ENCODE data around the gene ADAMTS1.

Gene ADAMTS1

DNA sequence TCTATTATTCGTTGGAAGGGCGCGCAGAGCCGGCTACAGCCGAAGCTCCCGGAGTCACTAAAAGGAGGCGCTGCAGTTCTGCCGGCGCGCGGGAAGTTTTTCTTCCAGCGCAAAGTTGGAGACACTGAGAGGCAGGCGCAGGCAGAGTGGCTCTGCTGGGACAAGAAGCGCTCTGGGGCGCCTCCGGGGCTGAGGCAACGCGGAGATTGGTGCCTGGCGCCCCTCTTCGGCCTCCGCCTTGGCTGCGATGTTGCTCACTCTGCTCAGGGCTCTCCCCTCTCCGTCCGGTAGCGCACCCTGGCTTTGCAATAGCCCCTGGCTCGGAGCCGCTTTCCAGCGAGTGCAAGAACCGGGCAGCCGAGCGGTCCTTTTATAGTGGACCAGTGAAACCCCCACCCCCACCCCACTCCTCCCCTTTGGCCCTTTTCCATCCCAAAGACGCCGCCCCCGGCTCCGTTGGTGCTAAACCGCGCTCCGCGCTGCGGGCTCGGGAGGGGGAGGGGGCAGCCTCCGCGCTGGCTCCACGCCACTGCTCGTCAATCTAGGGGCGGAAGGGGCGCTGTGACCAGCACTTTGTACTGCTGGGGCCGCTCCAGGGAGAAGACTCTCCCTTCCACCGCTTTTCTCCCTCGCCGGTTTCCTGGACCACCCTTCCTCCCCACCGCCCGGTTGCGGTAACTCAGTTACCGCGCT, at the start of gene ADAMTS1:
Gene ADAMTS1, minus strand, starts transcription at position 344 of the 693 bp plus-strand sequence. CDS start 455 bp downstream, outside the sequence.
- Histone ChIP-seq H3K9ac (ENCODE audit: low read length) (peak within 1 kb of the TSS; percentile 74), H3K4me1 (ENCODE audit: insufficient read depth, low read length) (peaks cover 13% of the 10 kb centered on the region), H3K9me3 (ENCODE audit: low read length) (no peaks in the 10 kb centered on the region), H3K27me3 (ENCODE audit: control insufficient read depth in 1 of 2, insufficient read depth in 2 of 2, low read length in 2 of 2) (no peaks in the 10 kb centered on the region), H3K4me3 (ENCODE audit: low read depth in 1 of 2, low read length in 2 of 2) (peak within 1 kb of the TSS; percentile 85 to 89), H3K27ac (ENCODE audit: low read depth, low read length) (peak within 1 kb of the TSS; percentile 88), H3K36me3 (ENCODE audit: insufficient read depth, low read length) (peaks cover 20% of the 10 kb centered on the region)

GRCh38 chr21:26892151-26892550, 46.9 kb upstream of the ADAMTS1 start:
- H3K4me1 ChIP-seq (ENCODE audit: insufficient read depth, low read length), result no peaks in the 10 kb centered on the region
- H3K27ac ChIP-seq (ENCODE audit: low read depth, low read length), result no peak overlapping the region
- H3K4me3 ChIP-seq (ENCODE audit: low read depth in 1 of 2, low read length in 2 of 2), result no peak overlapping the region
- H3K9ac ChIP-seq (ENCODE audit: low read length), result no peak overlapping the region
- H3K36me3 ChIP-seq (ENCODE audit: insufficient read depth, low read length), result no peaks in the 10 kb centered on the region
- no peaks in the 10 kb centered on the region for H3K27me3 ChIP-seq (ENCODE audit: control insufficient read depth in 1 of 2, insufficient read depth in 2 of 2, low read length in 2 of 2)
- no peaks in the 10 kb centered on the region for H3K9me3 ChIP-seq (ENCODE audit: low read length)

- Histone ChIP-seq H3K9ac (ENCODE audit: low read length) (no peak overlapping the region), H3K36me3 (ENCODE audit: insufficient read depth, low read length) (no peaks in the 10 kb centered on the region), H3K27me3 (ENCODE audit: control insufficient read depth in 1 of 2, insufficient read depth in 2 of 2, low read length in 2 of 2) (no peaks in the 10 kb centered on the region), H3K4me3 (ENCODE audit: low read depth in 1 of 2, low read length in 2 of 2) (no peak overlapping the region), H3K27ac (ENCODE audit: low read depth, low read length) (no peak overlapping the region), H3K4me1 (ENCODE audit: insufficient read depth, low read length) (no peaks in the 10 kb centered on the region), H3K9me3 (ENCODE audit: low read length) (no peaks in the 10 kb centered on the region)
Observed at GRCh38 chr21:26888931-26889330, 43.7 kb upstream of the ADAMTS1 start.

DNA sequence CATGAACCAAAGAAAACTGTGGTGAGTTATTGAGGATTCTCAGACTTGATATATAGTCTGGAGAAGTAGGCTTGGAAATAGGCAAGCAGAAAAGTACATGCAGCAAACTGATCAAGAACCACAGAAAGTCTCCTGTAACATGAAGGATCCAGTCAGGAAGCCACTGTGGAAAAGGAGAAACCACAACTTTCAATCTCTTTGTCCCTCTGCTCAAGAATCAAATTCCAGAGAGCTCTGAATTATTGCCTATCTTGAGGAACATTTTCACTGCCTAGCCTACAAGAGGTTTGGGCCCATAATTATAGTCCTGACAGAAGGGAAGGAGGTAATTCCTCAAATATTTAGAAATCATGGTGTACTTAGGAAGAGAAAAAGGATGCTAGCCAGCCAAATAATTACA, 43.0 kb upstream of the ADAMTS1 start:
- Histone ChIP-seq H3K27ac (ENCODE audit: low read depth, low read length) (no peak overlapping the region), H3K36me3 (ENCODE audit: insufficient read depth, low read length) (no peaks in the 10 kb centered on the region), H3K9me3 (ENCODE audit: low read length) (no peaks in the 10 kb centered on the region)

GRCh38 chr21:26887251-26887650, 42.0 kb upstream of the ADAMTS1 start:
- no peaks in the 10 kb centered on the region for H3K9me3 ChIP-seq (ENCODE audit: low read length)
- H3K4me3 ChIP-seq (ENCODE audit: low read depth in 1 of 2, low read length in 2 of 2), result no peak overlapping the region
- no peaks in the 10 kb centered on the region for H3K27me3 ChIP-seq (ENCODE audit: control insufficient read depth in 1 of 2, insufficient read depth in 2 of 2, low read length in 2 of 2)
- H3K27ac ChIP-seq (ENCODE audit: low read depth, low read length), result no peak overlapping the region
- no peaks in the 10 kb centered on the region for H3K36me3 ChIP-seq (ENCODE audit: insufficient read depth, low read length)
- H3K9ac ChIP-seq (ENCODE audit: low read length), result no peak overlapping the region
- H3K4me1 ChIP-seq (ENCODE audit: insufficient read depth, low read length), result no peaks in the 10 kb centered on the region

More for the DNA sequence above, 43.0 kb upstream of the ADAMTS1 start:
- Histone ChIP-seq H3K4me3 (ENCODE audit: low read depth in 1 of 2, low read length in 2 of 2) (no peak overlapping the region), H3K9ac (ENCODE audit: low read length) (no peak overlapping the region), H3K4me1 (ENCODE audit: insufficient read depth, low read length) (no peaks in the 10 kb centered on the region), H3K27me3 (ENCODE audit: control insufficient read depth in 1 of 2, insufficient read depth in 2 of 2, low read length in 2 of 2) (no peaks in the 10 kb centered on the region)

DNA sequence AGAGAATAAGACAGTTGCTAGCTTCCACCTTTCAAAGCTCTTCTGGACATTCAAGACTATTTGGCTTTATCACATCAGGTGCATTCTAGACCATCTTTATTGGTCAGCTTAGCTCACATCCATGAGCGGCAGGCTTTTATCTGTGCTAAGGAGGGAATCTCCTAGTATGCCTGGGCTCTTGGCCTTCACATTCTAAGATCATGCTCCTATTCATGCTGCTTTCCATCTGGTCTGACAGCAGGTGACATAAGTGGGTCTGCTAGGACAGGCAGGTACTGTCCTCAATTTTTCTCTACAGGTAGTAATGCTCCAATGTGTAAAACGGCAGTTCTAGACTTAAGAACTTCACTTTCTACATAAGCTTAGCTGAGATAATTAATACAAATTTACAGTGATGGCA, 39.2 kb upstream of the ADAMTS1 start:
- no peaks in the 10 kb centered on the region for H3K9me3 ChIP-seq (ENCODE audit: low read length)
- no peak overlapping the region for H3K9ac ChIP-seq (ENCODE audit: low read length)
- H3K4me3 ChIP-seq (ENCODE audit: low read depth in 1 of 2, low read length in 2 of 2), result no peak overlapping the region
- H3K27ac ChIP-seq (ENCODE audit: low read depth, low read length), result no peak overlapping the region
- H3K27me3 ChIP-seq (ENCODE audit: control insufficient read depth in 1 of 2, insufficient read depth in 2 of 2, low read length in 2 of 2), result no peaks in the 10 kb centered on the region
- H3K36me3 ChIP-seq (ENCODE audit: insufficient read depth, low read length), result no peaks in the 10 kb centered on the region
- no peaks in the 10 kb centered on the region for H3K4me1 ChIP-seq (ENCODE audit: insufficient read depth, low read length)

- no peak overlapping the region for H3K9ac ChIP-seq (ENCODE audit: low read length)
- H3K9me3 ChIP-seq (ENCODE audit: low read length), result no peaks in the 10 kb centered on the region
- no peaks in the 10 kb centered on the region for H3K27me3 ChIP-seq (ENCODE audit: control insufficient read depth in 1 of 2, insufficient read depth in 2 of 2, low read length in 2 of 2)
- H3K36me3 ChIP-seq (ENCODE audit: insufficient read depth, low read length), result no peaks in the 10 kb centered on the region
- no peak overlapping the region for H3K27ac ChIP-seq (ENCODE audit: low read depth, low read length)
- no peaks in the 10 kb centered on the region for H3K4me1 ChIP-seq (ENCODE audit: insufficient read depth, low read length)
- no peak overlapping the region for H3K4me3 ChIP-seq (ENCODE audit: low read depth in 1 of 2, low read length in 2 of 2)
Observed at GRCh38 chr21:26883768-26884167, 38.6 kb upstream of the ADAMTS1 start.

DNA sequence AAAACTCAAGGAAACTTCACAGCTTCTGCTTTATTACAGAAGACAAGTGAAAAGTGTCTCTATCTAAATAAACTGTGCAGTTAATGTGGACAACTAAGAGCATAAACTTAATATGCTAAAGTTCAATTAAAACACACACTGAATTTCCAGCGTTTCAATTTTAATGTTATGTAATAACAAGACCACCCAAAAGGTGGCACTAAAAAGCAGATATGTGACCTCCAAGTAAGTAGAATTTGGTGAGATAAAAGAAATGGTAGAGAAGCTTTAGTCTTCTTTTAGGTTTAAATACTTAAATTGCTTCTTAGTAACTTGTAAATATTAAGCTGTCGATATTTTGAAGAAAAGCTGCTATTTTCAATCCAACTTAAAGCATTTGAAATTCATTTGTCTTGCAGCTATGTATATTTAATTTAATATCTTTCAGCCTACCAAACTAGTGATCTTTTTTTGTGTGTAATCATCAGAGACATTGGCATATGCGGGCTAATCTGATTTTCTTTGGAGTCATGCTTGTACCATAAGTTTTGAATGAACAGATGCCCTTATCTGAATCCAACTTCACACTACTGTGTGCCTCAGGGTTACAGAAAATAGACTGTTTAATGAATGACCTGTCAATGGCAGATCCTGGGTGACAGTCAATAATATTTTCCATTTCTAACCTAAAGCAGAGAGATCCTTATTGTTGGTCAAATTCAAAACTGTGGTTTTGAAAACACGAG, 36.5 kb upstream of the ADAMTS1 start:
- no peak overlapping the region for H3K4me3 ChIP-seq (ENCODE audit: low read depth in 1 of 2, low read length in 2 of 2)
- no peaks in the 10 kb centered on the region for H3K27me3 ChIP-seq (ENCODE audit: control insufficient read depth in 1 of 2, insufficient read depth in 2 of 2, low read length in 2 of 2)
- H3K27ac ChIP-seq (ENCODE audit: low read depth, low read length), result no peak overlapping the region
- H3K9ac ChIP-seq (ENCODE audit: low read length), result no peak overlapping the region
- no peaks in the 10 kb centered on the region for H3K9me3 ChIP-seq (ENCODE audit: low read length)
- H3K36me3 ChIP-seq (ENCODE audit: insufficient read depth, low read length), result no peaks in the 10 kb centered on the region
- H3K4me1 ChIP-seq (ENCODE audit: insufficient read depth, low read length), result no peaks in the 10 kb centered on the region

- Histone ChIP-seq H3K9ac (ENCODE audit: low read length) (no peak overlapping the region), H3K36me3 (ENCODE audit: insufficient read depth, low read length) (no peaks in the 10 kb centered on the region), H3K4me3 (ENCODE audit: low read depth in 1 of 2, low read length in 2 of 2) (no peak overlapping the region), H3K9me3 (ENCODE audit: low read length) (no peaks in the 10 kb centered on the region), H3K27ac (ENCODE audit: low read depth, low read length) (no peak overlapping the region), H3K4me1 (ENCODE audit: insufficient read depth, low read length) (no peaks in the 10 kb centered on the region), H3K27me3 (ENCODE audit: control insufficient read depth in 1 of 2, insufficient read depth in 2 of 2, low read length in 2 of 2) (no peaks in the 10 kb centered on the region)
Observed at GRCh38 chr21:26877018-26877417, 31.8 kb upstream of the ADAMTS1 start.

GRCh38 chr21:26874347-26874746, 29.1 kb upstream of the ADAMTS1 start:
- Histone ChIP-seq H3K9ac (ENCODE audit: low read length) (no peak overlapping the region), H3K27ac (ENCODE audit: low read depth, low read length) (no peak overlapping the region), H3K4me3 (ENCODE audit: low read depth in 1 of 2, low read length in 2 of 2) (no peak overlapping the region), H3K4me1 (ENCODE audit: insufficient read depth, low read length) (no peaks in the 10 kb centered on the region), H3K27me3 (ENCODE audit: control insufficient read depth in 1 of 2, insufficient read depth in 2 of 2, low read length in 2 of 2) (no peaks in the 10 kb centered on the region), H3K36me3 (ENCODE audit: insufficient read depth, low read length) (no peaks in the 10 kb centered on the region), H3K9me3 (ENCODE audit: low read length) (no peaks in the 10 kb centered on the region)

DNA sequence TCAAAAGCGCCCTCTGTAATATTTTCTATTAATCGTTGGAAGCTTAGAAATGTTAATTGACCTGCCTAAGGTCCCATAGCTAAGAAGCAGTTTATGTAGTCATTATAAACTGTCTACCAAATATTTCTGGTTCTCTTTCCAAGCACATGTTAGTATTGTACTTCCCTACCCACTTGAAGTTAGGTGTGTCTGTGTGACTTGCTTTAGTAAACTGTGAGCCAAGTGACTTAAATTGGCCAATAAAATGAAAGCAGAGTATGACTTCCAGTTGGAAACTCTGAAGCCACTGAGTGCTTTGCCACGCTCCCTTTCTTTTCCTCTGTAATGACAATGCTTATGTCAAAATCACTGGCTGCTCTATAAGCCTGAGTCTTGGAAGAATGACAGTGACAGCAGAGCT, 20.6 kb upstream of the ADAMTS1 start:
- H3K27ac ChIP-seq (ENCODE audit: low read depth, low read length), result no peak overlapping the region
- H3K4me1 ChIP-seq (ENCODE audit: insufficient read depth, low read length), result no peaks in the 10 kb centered on the region

More for the DNA sequence above, 20.6 kb upstream of the ADAMTS1 start:
- H3K36me3 ChIP-seq (ENCODE audit: insufficient read depth, low read length), result no peaks in the 10 kb centered on the region
- H3K9ac ChIP-seq (ENCODE audit: low read length), result no peak overlapping the region
- H3K27me3 ChIP-seq (ENCODE audit: control insufficient read depth in 1 of 2, insufficient read depth in 2 of 2, low read length in 2 of 2), result no peaks in the 10 kb centered on the region
- no peak overlapping the region for H3K4me3 ChIP-seq (ENCODE audit: low read depth in 1 of 2, low read length in 2 of 2)
- no peaks in the 10 kb centered on the region for H3K9me3 ChIP-seq (ENCODE audit: low read length)
